Neuronal stem cell (in vitro differentiated cells): ENCODE results near the gene IDH2.

Source experiments
- DNase-seq: peaks from one replicate; pipeline ENCODE4 v3.0.0-alpha.2; 2013; ENCODE audit warnings: low spot score
- H2AFZ ChIP-seq: one replicate; pipeline ENCODE4 v1.6.1; 2013; ENCODE audit warnings: mild to moderate bottlenecking, low read length, inconsistent platforms
- H2AK5ac ChIP-seq: 2 replicates; pipeline ENCODE4 v1.6.1; 2013; ENCODE audit warnings: low read depth, mild to moderate bottlenecking, inconsistent platforms, low read length, moderate library complexity, mixed read lengths
- H2BK120ac ChIP-seq: 2 replicates; pipeline ENCODE4 v1.6.1; 2013; ENCODE audit warnings: low read depth, mild to moderate bottlenecking, inconsistent platforms, low read length, moderate library complexity, mixed read lengths
- H2BK12ac ChIP-seq: one replicate; pipeline ENCODE4 v1.6.1; 2013; ENCODE audit warnings: low read length, inconsistent platforms
- H2BK15ac ChIP-seq: 2 replicates; pipeline ENCODE4 v1.6.1; 2013; ENCODE audit warnings: mild to moderate bottlenecking, low read length, inconsistent platforms, mixed read lengths
- H2BK5ac ChIP-seq: one replicate; pipeline ENCODE4 v1.6.1; 2013; ENCODE audit warnings: inconsistent platforms, mild to moderate bottlenecking, low read length, moderate library complexity
- H3K14ac ChIP-seq: one replicate; pipeline ENCODE4 v1.6.1; 2013; ENCODE audit warnings: low read length, inconsistent platforms
- H3K18ac ChIP-seq: 2 replicates; pipeline ENCODE4 v1.6.1; 2013; ENCODE audit warnings: low read length, inconsistent platforms
- H3K23ac ChIP-seq: 2 replicates; pipeline ENCODE4 v1.6.1; 2013; ENCODE audit warnings: low read depth, mild to moderate bottlenecking, mixed read lengths, low read length, inconsistent platforms; ENCODE audit not compliant: poor library complexity
- H3K27ac ChIP-seq: replicated peaks from 3 replicates; pipeline ENCODE4 v1.5.1; 2013; ENCODE audit warnings: low read length, inconsistent platforms
- H3K27me3 ChIP-seq, 3 experiments: 2 replicates each; pipeline ENCODE4 v1.6.1; 2013; ENCODE audit warnings: low read length in 3 of 3, mild to moderate bottlenecking in 2 of 3, inconsistent platforms in 1 of 3, low read depth in 1 of 3, mixed read lengths in 1 of 3, moderate library complexity in 1 of 3; ENCODE audit not compliant: control insufficient read depth in 3 of 3, insufficient read depth in 3 of 3
- H3K36me3 ChIP-seq, 2 donors: replicated peaks in 1 of 2; 2 replicates each; pipeline ENCODE4 v1.6.1; 2013; ENCODE audit warnings: low read length in 2 of 2; ENCODE audit not compliant: control insufficient read depth in 2 of 2, insufficient read depth in 2 of 2
- H3K4ac ChIP-seq: 2 replicates; pipeline ENCODE4 v1.6.1; 2013; ENCODE audit warnings: inconsistent platforms, mild to moderate bottlenecking, low read length, moderate library complexity
- H3K4me1 ChIP-seq, 2 donors: 1 replicate in 1 of 2; 2 replicates in 1 of 2; pipeline ENCODE4 v1.6.1; 2013; ENCODE audit warnings: low read length in 2 of 2, low read depth in 1 of 2; ENCODE audit not compliant: control insufficient read depth in 2 of 2, insufficient read depth in 1 of 2
- H3K4me2 ChIP-seq: one replicate; pipeline ENCODE4 v1.6.1; 2013; ENCODE audit warnings: mild to moderate bottlenecking, low read length, inconsistent platforms; ENCODE audit not compliant: insufficient read depth, poor library complexity, severe bottlenecking
- H3K4me3 ChIP-seq, 2 donors: 2 replicates each; pipeline ENCODE4 v1.5.1; 2013; ENCODE audit warnings: low read length in 2 of 2, mild to moderate bottlenecking in 2 of 2, inconsistent platforms in 1 of 2, moderate library complexity in 1 of 2
- H3K79me1 ChIP-seq: one replicate; pipeline ENCODE4 v1.6.1; 2013; ENCODE audit warnings: low read depth, mild to moderate bottlenecking, inconsistent platforms, low read length, moderate library complexity
- H3K9ac ChIP-seq: one replicate; pipeline ENCODE4 v1.6.1; 2013; ENCODE audit warnings: mild to moderate bottlenecking, low read depth, low read length, inconsistent platforms; ENCODE audit not compliant: poor library complexity
- H3K9me3 ChIP-seq, 2 donors: replicated peaks in 1 of 2; 2 replicates each; pipeline versions ENCODE3 to v1.6.1; 2013; ENCODE audit warnings: low read length in 2 of 2, mild to moderate bottlenecking in 2 of 2, inconsistent platforms in 1 of 2, low read depth in 1 of 2, mixed read lengths in 1 of 2, moderate library complexity in 1 of 2; ENCODE audit not compliant: control insufficient read depth in 2 of 2, insufficient read depth in 1 of 2
- H4K8ac ChIP-seq: one replicate; pipeline ENCODE4 v1.6.1; 2013; ENCODE audit warnings: low read depth, mild to moderate bottlenecking, inconsistent platforms, low read length, moderate library complexity
- H4K91ac ChIP-seq: one replicate; pipeline ENCODE4 v1.6.1; 2013; ENCODE audit warnings: low read length, low read depth, mild to moderate bottlenecking, inconsistent platforms; ENCODE audit not compliant: poor library complexity
- WGBS, 2 donors: extraction: QIAGEN DNeasy Blood & Tissue Kit; methylation state at CpG; one replicate each; pipeline ENCODE4 v1.1.7; 2013; ENCODE audit warnings: missing lambda C conversion rate in 2 of 2, mixed read lengths in 1 of 2; ENCODE audit not compliant: insufficient read length in 2 of 2, insufficient replicate concordance in 1 of 2; ENCODE audit errors: extremely low coverage in 2 of 2; 5-methylcytosine and 5-hydroxymethylcytosine counted together

The IDH2 gene

DNA sequence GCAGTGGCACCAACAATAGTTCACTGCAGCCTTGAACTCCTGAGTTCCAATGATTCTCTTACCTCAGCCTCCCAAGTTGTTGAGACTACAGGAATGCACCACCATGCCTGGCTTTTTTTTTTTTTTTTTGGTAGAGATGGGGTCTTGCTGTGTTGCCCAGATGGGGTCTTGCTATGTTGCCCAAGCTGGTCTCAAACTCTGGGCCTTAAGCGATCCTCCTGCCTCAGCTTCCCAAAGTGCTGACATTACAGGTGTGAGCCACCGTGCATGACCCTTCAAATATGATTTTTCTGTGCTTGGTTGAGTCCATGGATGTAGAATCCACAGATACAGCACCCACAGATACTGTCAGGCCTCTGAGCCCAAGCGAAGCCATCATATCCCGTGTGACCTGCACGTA lies 30.2 kb upstream of the IDH2 start:
- H3K14ac ChIP-seq: no peak overlapping the region
- no peak overlapping the region for H2BK5ac ChIP-seq
- no peak overlapping the region for H4K8ac ChIP-seq
- no peak for DNase-seq
- H4K91ac ChIP-seq: no peak overlapping the region
- H3K4me1 ChIP-seq: no peaks in the 10 kb centered on the region
- no peak overlapping the region for H3K4ac ChIP-seq
- WGBS, 2 donors: no CpG with 5 or more reads among the region's 5 CpGs
- no peak overlapping the region for H3K23ac ChIP-seq
- H3K9ac ChIP-seq: no peak overlapping the region
- no peaks in the 10 kb centered on the region for H3K36me3 ChIP-seq
- no peaks in the 10 kb centered on the region for H3K9me3 ChIP-seq
- H3K18ac ChIP-seq: no peak overlapping the region
- H3K27me3 ChIP-seq: peaks cover 0 to 22% (median 0%) of the 10 kb centered on the region in 3 experiments
- no peak overlapping the region for H3K27ac ChIP-seq
- H2BK12ac ChIP-seq: no peak overlapping the region
- no peak overlapping the region for H2BK15ac ChIP-seq
- no peak overlapping the region for H3K4me3 ChIP-seq
- H2BK120ac ChIP-seq: no peak overlapping the region
- H3K79me1 ChIP-seq: no peaks in the 10 kb centered on the region
- H2AK5ac ChIP-seq: no peak overlapping the region
- no peak overlapping the region for H2AFZ ChIP-seq
- H3K4me2 ChIP-seq: no peak overlapping the region

- H2AK5ac ChIP-seq: no peak overlapping the region
- no peak overlapping the region for H3K4me2 ChIP-seq
- no CpG with 5 or more reads among the region's 2 CpGs for WGBS, 2 donors
These were observed 29.6 kb upstream of the IDH2 start for GRCh38 chr15:90131848-90132247.

GRCh38 chr15:90130291-90130690 lies 28.0 kb upstream of the IDH2 start:
- WGBS, 2 donors: no CpG with 5 or more reads among the region's 8 CpGs
- DNase-seq: no peak
- H2BK5ac ChIP-seq: no peak overlapping the region

More at GRCh38 chr15:90131848-90132247, 29.6 kb upstream of the IDH2 start:
- Histone ChIP-seq H4K91ac (no peak overlapping the region), H3K36me3 (no peaks in the 10 kb centered on the region), H3K79me1 (no peaks in the 10 kb centered on the region), H3K18ac (no peak overlapping the region), H3K4ac (no peak overlapping the region), H3K27ac (no peak overlapping the region), H3K9me3 (no peaks in the 10 kb centered on the region), H3K4me3 (no peak overlapping the region), H2BK120ac (no peak overlapping the region), H3K14ac (no peak overlapping the region), H2BK15ac (no peak overlapping the region), H3K23ac (no peak overlapping the region), H2AFZ (no peak overlapping the region), H3K9ac (no peak overlapping the region), H2BK12ac (no peak overlapping the region), H2BK5ac (no peak overlapping the region), H3K4me1 (peaks cover 0 to 2% of the 10 kb centered on the region in 2 donors), H3K27me3 (peaks cover 0 to 25% (median 0%) of the 10 kb centered on the region in 3 experiments), H4K8ac (no peak overlapping the region)
- no peak for DNase-seq

DNA sequence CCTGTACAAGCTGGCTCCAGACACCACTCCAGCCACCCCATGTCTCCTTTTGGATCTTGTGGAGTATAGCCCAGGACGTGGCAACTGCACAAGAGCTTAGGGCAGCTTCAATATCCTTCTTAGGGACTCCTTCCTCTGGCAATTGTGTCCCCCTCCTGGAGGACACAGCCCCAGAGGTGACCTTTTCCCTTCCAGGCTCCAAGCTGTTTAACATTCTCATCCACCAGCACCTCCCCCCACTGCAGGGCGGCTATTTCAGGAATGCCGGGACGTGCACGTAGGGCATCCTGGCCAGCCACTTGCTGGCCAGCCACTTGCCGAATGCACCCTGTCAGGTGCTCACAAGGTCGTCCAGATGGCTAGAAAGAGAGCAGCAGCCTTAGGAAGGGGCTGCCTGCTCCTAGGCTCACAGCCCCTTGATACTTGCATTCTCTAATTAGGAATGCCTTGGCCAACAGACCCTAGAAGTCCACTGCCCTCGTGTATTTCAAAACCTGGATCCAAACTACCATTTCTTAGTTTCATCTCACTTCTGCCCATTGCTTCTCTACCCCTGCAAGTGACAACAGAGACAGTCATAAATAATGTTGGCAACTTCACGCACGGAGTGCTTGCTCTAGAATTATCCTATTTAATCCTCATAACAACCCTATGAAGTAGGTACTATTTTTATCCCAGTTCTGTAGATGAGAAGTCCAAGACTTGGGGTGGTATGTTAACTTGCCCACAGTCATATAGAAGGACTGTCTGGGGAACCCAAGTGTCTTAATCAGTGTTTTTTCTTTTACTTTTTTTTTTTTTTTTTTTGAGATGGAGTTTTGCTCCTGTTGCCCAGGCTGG lies 24.5 kb upstream of the IDH2 start:
- no peak overlapping the region for H3K27ac ChIP-seq
- no peak overlapping the region for H4K8ac ChIP-seq
- no peak overlapping the region for H3K23ac ChIP-seq
- H3K9ac ChIP-seq: no peak overlapping the region
- no peak overlapping the region for H4K91ac ChIP-seq
- DNase-seq: no peak
- no peak overlapping the region for H3K4ac ChIP-seq
- no peak overlapping the region for H2BK5ac ChIP-seq
- no peak overlapping the region for H3K14ac ChIP-seq
- H3K18ac ChIP-seq: no peak overlapping the region
- H3K4me2 ChIP-seq: no peak overlapping the region
- peak overlapping the region; percentile 75 for H2AFZ ChIP-seq
- no peaks in the 10 kb centered on the region for H3K9me3 ChIP-seq
- H3K36me3 ChIP-seq: no peaks in the 10 kb centered on the region
- H2BK12ac ChIP-seq: no peak overlapping the region
- H3K4me3 ChIP-seq: no peak overlapping the region
- H3K27me3 ChIP-seq: peaks cover 0 to 4% (median 0%) of the 10 kb centered on the region in 3 experiments
- H2AK5ac ChIP-seq: no peak overlapping the region
- WGBS, 2 donors: no CpG with 5 or more reads among the region's 10 CpGs
- no peak overlapping the region for H2BK15ac ChIP-seq
- H3K79me1 ChIP-seq: no peaks in the 10 kb centered on the region
- peaks cover 3 to 6% of the 10 kb centered on the region in 2 donors for H3K4me1 ChIP-seq
- H2BK120ac ChIP-seq: no peak overlapping the region

More at GRCh38 chr15:90130291-90130690, 28.0 kb upstream of the IDH2 start:
- peaks cover 0 to 13% (median 0%) of the 10 kb centered on the region in 3 experiments for H3K27me3 ChIP-seq
- H4K8ac ChIP-seq: no peak overlapping the region
- H2BK120ac ChIP-seq: no peak overlapping the region
- H3K18ac ChIP-seq: no peak overlapping the region
- H3K9me3 ChIP-seq: no peaks in the 10 kb centered on the region
- no peak overlapping the region for H3K4ac ChIP-seq
- no peak overlapping the region for H3K23ac ChIP-seq
- H3K9ac ChIP-seq: no peak overlapping the region
- no peaks in the 10 kb centered on the region for H3K79me1 ChIP-seq
- no peak overlapping the region for H3K4me3 ChIP-seq
- no peak overlapping the region for H2BK15ac ChIP-seq
- peaks cover 3 to 6% of the 10 kb centered on the region in 2 donors for H3K4me1 ChIP-seq
- no peak overlapping the region for H4K91ac ChIP-seq
- H3K27ac ChIP-seq: no peak overlapping the region
- H2BK12ac ChIP-seq: no peak overlapping the region
- H2AK5ac ChIP-seq: no peak overlapping the region
- H3K4me2 ChIP-seq: no peak overlapping the region
- no peak overlapping the region for H2AFZ ChIP-seq
- no peak overlapping the region for H3K14ac ChIP-seq
- no peaks in the 10 kb centered on the region for H3K36me3 ChIP-seq
